ENCODE results near the gene CRK.
"Not testable (repeated sequence)": the region's sequence is repeated elsewhere in the genome, so short reads cannot be mapped to it uniquely, and the experiment has no call there.

CRK gene

GRCh38 chr17:1387490-1388227 is 68.4 kb downstream of the CRK start:
- DNase-seq (ENCODE audit: low read depth) = not testable (repeated sequence)

DNA sequence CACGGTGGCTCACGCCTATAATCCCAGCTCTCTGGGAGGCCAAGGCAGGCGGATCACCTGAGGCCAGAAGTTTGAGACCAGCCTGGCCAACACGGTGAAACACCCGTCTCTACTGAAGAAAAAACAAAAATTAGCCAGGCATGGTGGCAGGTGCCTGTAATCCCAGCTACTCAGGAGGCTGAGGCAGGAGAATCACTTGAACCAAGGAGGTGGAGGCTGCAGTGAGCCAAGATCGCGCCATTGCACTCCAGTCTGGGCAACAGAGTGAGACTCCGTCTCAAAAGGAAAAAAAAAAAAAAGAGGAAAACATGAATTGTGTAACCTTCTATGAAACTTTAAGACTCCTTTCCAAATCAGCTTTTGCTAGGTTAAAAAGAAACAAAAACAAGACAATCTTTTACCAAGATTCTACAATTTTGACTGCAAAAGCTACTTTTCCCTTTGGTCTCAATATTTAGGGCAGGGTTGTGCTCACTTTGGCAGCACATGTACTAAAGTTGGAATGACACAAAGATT is 69.3 kb downstream of the CRK start:
- DNase-seq (ENCODE audit: low read depth) = not testable (repeated sequence)

DNA sequence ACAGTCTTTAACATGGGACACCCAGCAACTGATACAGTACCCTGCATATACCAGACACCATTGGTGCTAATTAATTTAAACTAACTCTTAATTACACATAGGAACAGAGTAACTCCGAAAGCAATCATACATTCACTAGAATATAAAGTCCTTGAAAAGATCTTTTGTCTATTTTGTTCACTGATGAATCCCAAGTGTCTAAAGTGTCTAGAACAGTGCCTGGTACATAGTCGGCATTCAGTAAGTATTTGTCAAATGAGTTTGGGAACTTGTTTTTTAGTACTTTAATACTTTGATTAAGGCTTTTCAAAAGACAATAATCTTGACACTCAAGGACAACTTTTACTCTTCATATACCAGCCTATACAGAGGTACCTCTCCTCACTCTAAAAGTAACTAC is 69.8 kb downstream of the CRK start:
- DNase-seq (ENCODE audit: low read depth) = no peak

- no peak for DNase-seq (ENCODE audit: low read depth)
Measured at GRCh38 chr17:1385861-1386260, 70.2 kb downstream of the CRK start.

DNA sequence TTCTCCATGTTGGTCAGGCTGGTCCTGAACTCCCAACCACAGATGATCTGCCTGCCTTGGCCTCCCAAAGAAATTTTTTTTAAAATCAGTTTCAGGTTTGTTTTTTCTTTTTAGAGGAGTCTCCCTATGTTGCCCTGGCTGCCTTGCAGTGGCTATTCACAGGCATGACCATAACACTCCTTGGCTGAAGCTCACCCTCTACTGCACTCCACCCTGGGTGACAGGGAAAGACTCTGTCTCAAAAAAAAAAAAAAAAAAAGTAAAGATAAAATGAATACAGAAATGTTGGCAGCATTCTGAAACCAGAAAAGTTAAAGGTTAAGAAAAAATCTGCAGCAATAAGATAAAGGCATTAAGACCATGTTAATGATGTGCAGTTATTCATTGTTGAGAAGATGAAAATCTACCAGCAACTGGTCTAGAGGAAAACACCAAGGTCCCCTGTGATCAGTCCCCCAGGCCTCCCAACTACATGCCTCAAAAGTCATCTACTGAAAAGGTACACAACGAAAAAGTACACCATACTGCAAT is 71.1 kb downstream of the CRK start:
- no peak for DNase-seq (ENCODE audit: low read depth)

- no peak for DNase-seq (ENCODE audit: low read depth)
Measured at GRCh38 chr17:1379930-1380313, 76.1 kb downstream of the CRK start.

DNA sequence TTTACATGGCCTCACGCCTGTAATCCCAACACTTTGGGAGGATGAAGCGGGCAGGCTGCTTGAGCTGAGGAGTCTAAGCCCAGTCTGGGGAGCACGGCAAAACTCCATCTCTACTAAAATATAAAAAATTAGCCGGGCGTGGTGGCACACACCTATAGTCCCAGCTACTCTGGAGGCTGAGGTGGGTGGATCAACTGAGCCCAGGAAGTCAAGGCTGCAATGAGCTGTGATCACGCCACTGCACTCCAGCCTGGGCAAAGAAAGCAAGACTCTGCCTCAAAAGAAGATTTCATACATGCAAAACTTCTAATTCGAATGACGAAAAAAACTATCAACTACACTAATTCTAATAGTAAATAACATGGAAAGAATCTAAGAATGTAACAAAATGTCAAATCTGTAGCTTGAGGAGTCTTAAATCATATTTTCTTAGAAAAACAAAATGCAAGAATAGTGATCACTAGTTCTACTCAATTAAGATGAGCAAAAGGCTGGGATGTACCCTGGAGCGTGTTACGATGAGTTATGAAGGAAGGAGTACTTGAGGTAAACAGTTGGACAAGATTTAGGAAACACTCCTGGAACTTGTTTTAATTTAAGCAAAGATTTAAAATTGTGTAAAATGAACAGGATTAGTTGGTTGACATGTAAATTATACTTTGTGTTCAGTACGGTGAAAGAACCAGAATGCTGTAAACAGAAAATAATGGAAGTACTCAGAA is 76.7 kb downstream of the CRK start:
- no peak for DNase-seq (ENCODE audit: low read depth)

GRCh38 chr17:1378476-1378860 is 77.6 kb downstream of the CRK start:
- not testable (repeated sequence) for DNase-seq (ENCODE audit: low read depth)

GRCh38 chr17:1377334-1377733 is 78.7 kb downstream of the CRK start:
- no peak for DNase-seq (ENCODE audit: low read depth)

- no peak for DNase-seq (ENCODE audit: low read depth)
Measured at GRCh38 chr17:1376061-1376460, 80.0 kb downstream of the CRK start.

GRCh38 chr17:1375615-1376014 is 80.4 kb downstream of the CRK start:
- no peak for DNase-seq (ENCODE audit: low read depth)

DNA sequence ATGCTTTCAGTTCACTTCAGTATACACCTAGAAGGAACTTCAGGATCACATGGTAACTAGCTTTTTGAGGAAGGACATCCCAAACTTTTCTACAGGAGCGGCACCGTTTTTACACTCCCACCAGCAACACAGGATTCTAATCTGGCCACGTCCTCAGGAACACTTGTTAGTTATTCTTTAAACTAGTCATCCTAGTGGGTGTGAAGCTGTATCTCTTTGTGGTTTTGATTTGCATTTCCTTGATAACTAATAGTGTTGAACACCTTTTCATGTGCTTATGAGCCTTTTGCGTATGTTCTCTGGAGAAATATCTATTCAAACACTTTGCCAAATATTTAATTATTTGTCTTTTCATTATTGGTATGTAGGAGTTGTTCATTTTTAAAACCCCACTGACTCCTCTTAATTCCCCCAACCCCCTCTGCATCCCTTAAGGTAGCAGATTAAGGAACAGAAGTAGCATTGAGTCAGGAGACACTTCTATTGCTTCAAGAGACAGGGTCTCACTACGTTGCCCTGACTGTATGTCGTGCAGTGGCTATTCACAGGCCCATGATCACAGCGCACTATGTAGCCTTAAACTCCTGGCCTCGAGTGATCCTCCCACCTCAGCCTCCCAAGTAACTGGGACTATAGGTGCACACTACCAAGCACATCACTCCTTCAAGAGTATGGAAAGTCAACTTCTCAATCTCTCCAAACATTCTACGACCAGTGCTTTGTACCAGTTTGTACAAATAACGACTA is 81.4 kb downstream of the CRK start:
- no peak for DNase-seq (ENCODE audit: low read depth)

GRCh38 chr17:1373707-1374237 is 82.3 kb downstream of the CRK start:
- DNase-seq (ENCODE audit: low read depth) = no peak

GRCh38 chr17:1372618-1373017 is 83.4 kb downstream of the CRK start:
- DNase-seq (ENCODE audit: low read depth) = no peak

- DNase-seq (ENCODE audit: low read depth) = no peak
Measured at GRCh38 chr17:1371893-1372590, 84.0 kb downstream of the CRK start.

Data from fibroblast of gingiva (primary cell).